ENCODE data around the gene DDX60.

The DDX60 gene

DNA sequence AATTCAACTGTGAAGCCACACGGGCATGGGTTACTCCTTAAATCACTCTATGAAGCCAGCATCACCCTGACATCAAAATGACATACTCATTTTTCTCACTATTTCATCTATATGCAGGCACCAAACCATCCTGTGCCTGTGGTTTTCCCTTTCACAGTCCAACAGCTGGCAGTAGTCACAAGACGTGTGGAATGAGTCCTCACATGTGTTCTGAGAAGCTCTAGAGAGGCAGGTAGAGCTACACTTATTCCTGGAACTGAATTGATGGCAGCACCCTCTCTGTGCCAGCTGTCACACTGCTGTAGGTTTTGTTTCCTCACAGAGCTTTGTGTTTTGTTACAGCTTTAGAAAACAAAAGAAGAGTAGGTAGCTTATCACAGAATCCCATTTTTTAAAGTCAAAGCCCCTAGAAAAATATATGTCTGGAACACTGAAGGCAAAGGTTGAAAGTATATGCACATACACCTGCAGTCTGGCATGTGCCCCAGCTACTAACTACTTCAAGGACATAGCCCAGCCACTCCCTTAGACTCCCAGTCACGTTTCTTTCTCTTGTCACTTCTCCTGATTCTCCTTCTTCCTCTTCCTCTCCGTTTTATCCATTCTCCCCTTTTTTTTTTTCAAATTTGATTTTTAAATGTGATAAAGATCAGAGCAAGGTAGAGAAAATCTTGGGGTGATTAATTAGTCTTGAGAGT lies 119.1 kb downstream of the DDX60 start:
- DNase-seq = no peak

DNA sequence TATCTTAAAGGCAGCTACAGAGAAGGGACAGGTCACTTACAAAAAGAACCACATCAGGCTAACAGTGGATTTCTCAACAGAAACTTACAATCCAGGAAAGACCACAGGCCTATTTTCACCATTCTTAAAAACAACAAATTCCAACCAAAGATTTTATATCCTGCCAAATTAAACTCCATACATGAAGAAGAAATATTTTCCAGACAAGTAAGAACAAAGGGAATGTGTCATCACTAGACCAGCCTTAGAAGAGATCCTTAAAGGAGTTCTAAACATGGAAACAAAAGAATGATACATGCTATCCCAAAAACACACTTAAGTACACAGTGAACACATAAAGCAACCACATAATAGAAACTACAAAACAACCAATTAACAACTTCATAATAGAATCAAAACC lies 120.6 kb downstream of the DDX60 start:
- no peak for DNase-seq

DNA sequence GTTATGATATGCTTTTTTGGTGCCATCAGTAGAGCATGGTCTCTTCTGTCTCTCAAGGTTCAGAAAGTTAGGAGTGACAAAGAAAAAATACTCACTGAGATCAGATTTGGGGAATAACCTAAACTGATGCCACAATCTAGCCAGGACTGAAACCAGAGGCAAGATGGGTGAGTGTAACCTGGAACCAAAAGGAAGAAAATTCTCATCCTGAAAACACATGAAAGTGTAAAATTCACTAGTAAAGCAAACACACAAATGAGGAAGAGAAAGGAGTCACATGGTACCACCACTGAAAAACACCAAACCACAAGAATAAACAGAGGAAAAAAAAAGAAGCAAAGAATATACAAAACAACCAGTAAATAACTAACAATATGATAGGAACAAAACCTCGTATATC lies 129.8 kb downstream of the DDX60 start:
- no peak for DNase-seq

DNA sequence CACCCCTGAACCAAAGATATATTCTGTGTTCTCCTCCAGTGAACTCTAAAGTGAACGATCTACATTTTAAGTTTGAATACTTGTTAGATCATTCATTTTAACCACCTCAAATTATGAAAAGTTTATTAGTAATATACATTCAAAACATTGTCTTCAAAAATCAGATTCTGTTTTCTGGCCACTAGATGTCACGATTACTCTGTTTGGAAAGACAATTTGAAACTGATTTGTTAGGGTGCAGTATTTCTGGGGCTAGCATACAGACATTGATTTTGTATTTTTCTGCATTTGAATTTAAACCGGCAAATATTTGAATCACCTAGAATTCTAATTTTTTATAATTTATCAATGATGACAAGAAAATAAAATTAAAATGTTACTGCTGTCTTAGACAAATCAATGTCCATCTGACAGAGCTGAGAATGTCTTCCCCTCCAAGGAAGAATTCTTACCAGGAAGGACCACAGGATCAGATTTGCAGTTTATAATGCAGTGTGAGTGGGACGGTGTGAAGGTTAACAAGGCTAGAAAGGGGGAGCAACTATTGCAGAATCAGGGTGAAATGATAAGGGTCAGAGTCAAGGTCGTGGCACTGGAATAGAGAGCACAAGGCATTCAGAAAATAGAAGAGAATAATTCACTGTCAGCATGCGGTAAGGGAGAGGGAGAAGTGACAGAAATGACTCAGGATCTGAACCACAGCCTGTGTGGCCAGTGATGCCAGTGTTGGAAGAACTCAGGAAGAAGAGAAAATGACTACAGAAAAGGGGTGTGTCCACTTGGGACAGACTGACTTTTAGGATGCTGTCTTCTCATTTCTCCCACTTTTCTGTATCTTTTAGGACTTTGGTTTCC lies 134.6 kb downstream of the DDX60 start:
- DNase-seq = no peak

DNA sequence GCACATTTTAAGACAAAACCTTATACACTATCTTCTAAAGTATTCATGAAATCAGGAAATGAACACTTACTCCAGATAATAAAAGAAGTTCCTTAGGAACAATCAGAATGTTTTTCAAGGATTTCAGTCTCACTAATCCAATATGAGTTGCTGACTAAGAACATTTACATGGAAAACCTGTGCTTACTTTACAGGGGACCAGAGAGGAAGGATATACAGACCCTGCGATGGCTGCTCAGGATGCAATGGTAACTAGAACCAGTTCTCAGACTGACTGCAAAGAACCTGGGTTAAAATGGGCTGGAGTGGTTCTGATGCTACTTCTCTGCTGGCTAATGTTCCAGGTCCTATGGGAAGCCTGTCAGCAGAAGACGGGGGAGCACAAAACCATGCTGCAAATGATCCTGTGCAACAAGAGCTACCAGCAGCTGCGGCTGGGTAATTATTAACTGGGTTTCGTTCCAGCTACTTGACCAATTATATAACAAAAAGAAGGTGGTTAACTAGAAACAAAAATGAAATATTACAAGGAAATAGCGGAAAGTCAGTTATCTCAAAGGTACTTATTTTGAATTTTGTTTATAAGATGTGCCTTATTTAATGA lies 140.9 kb downstream of the DDX60 start:
- no peak for DNase-seq

DNA sequence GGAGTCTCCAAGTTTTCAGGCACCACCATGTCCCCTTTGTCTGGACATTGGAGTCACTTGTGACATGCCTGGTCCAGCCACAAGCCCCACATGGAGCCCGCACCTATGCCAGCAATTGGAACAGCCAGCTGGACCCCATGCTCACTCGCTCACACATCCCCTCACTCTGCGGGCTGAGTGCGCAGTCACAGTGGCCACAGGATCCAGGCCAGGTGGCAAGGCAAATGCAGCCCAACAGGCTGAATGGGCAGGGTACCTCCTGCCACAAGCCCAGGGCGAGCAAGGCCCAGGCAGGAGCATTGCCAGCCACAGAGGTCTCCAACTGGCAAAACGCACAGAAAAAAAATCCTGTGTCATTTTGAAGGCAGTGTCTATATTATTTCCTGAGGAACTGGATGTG lies 144.2 kb downstream of the DDX60 start:
- DNase-seq = no peak

DNA sequence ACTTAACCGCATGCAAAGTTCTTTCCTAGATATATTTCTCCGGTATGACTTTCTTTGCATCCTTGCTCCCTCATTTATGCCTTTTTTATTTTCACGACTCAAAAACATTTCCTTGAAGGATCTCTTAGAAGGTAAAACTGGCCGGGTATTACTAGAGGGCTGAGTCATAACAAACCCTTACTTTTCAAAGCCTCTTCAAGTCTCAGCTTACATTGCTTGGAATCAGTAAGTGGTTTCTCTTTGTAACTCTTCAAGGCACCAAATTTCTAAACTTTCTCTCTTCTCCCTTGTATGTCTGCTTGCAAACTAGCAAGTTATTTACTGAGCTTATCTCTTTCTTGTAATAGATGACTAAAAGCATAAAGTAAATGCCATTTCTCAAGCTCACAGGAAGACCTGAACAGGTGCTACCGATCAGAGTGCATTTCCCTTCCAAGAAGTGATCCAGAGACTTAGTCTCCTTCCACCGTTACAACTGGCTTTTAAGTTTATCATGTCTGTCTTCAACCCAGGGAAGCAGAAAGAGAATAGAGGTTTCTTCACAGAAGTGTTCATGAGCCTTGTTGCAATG lies 150.8 kb downstream of the DDX60 start:
- no peak for DNase-seq

Measured in DMS 273 treated with DMSO at 0.1 percent for 48 hours (cell line).